ENCODE measurements around the gene CYTH1. TPM values are rescaled to one million over a fixed set of nuclear protein-coding genes. Genes with fewer than 3 reads are reported as not detected.
A peak's percentile ranks its signal among the peaks of the same experiment; 100 is the strongest.

The CYTH1 gene
- total RNA-seq, 2 donors from 2014 or later: 23.1 to 27.4 TPM

DNA sequence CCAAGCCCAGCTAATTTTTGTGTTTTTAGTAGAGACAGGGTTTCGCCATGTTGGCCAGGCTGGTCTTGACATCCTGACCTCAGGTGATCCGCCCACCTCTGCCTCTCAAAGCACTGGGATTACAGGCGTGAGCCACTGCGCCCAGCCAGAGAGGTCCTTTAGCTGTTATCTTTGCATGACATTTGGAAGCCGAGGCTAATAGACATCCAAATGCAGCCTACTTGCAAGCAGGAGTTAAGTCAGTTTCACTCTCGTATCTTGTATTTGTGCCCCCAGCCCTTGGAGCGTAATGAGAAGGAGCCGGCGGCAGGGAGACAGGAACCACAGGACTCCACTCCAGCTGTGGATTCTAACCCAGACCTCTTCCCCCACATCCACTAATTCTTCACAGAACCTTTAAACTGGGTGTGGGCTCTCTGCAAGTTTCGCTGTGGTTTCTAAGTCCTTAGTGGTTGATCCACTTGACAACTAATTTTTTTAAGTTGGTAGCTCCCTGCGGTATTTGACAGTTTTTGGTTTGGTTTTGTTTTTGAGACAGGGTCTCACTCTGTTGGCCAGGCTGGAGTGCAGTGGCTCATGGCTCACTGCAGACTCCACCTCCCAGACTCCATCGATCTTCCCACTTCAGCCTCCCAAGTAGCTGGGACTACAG lies 3.1 kb upstream of the CYTH1 start:
- no peak for TF ChIP-seq CTCF (conservative IDR thresholded peaks at IDR 0.05)
- no peak overlapping the region for H3K27ac ChIP-seq (ENCODE audit: low read depth, low read length)
- no peak for DNase-seq
- no peak overlapping the region for H3K9ac ChIP-seq (ENCODE audit: extremely low read depth, low read length, poor library complexity, severe bottlenecking)
- WGBS, 2 experiments (ENCODE audit: insufficient coverage in 1 of 2, insufficient read length in 1 of 2): 94% methylated on average over 10 to 12 of the region's 12 CpGs
- no peak overlapping the region for H3K4me3 ChIP-seq (ENCODE audit: low read length)
- no peaks in the 10 kb centered on the region for H3K27me3 Mint-ChIP-seq (ENCODE audit: insufficient read depth)
- H3K4me1 ChIP-seq (ENCODE audit: control insufficient read depth, insufficient read depth, low read length): no peaks in the 10 kb centered on the region
- H3K9me3 ChIP-seq (ENCODE audit: control insufficient read depth, low read length): no peaks in the 10 kb centered on the region
- peaks cover 4% of the 10 kb centered on the region for H3K36me3 Mint-ChIP-seq (ENCODE audit: low read depth)
- peak overlapping the region; percentile 38 for H3K27ac Mint-ChIP-seq
- no peaks in the 10 kb centered on the region for H3K27me3 ChIP-seq (ENCODE audit: control insufficient read depth, insufficient read depth, low read length, poor library complexity, severe bottlenecking)
- no peak overlapping the region for H3K4me3 Mint-ChIP-seq
- H3K36me3 ChIP-seq (ENCODE audit: control insufficient read depth, insufficient read depth, low read length): peaks cover 4% of the 10 kb centered on the region
- H3K9me3 Mint-ChIP-seq: no peaks in the 10 kb centered on the region
- peaks cover 16% of the 10 kb centered on the region for H3K4me1 Mint-ChIP-seq

GRCh38 chr17:78784352-78784751 lies 2.3 kb upstream of the CYTH1 start:
- DNase-seq: no peak
- H3K27ac ChIP-seq (ENCODE audit: low read depth, low read length): no peak overlapping the region
- peaks cover 4% of the 10 kb centered on the region for H3K36me3 ChIP-seq (ENCODE audit: control insufficient read depth, insufficient read depth, low read length)
- Mint-ChIP-seq H3K27ac (no peak overlapping the region), H3K4me3 (no peak overlapping the region), H3K9me3 (no peaks in the 10 kb centered on the region), H3K36me3 (ENCODE audit: low read depth) (peaks cover 4% of the 10 kb centered on the region), H3K4me1 (peaks cover 22% of the 10 kb centered on the region), H3K27me3 (ENCODE audit: insufficient read depth) (no peaks in the 10 kb centered on the region)
- no peaks in the 10 kb centered on the region for H3K9me3 ChIP-seq (ENCODE audit: control insufficient read depth, low read length)
- no peak overlapping the region for H3K9ac ChIP-seq (ENCODE audit: extremely low read depth, low read length, poor library complexity, severe bottlenecking)
- H3K27me3 ChIP-seq (ENCODE audit: control insufficient read depth, insufficient read depth, low read length, poor library complexity, severe bottlenecking): no peaks in the 10 kb centered on the region
- H3K4me3 ChIP-seq (ENCODE audit: low read length): no peak overlapping the region
- TF ChIP-seq CTCF (conservative IDR thresholded peaks at IDR 0.05): no peak
- no peaks in the 10 kb centered on the region for H3K4me1 ChIP-seq (ENCODE audit: control insufficient read depth, insufficient read depth, low read length)
- WGBS, 2 experiments (ENCODE audit: insufficient coverage in 1 of 2, insufficient read length in 1 of 2): 93 to 100% methylated on average over 5 of the region's 6 CpGs

GRCh38 chr17:78783711-78784324 lies 1.7 kb upstream of the CYTH1 start:
- Mint-ChIP-seq H3K4me1 (peaks cover 23% of the 10 kb centered on the region), H3K9me3 (no peaks in the 10 kb centered on the region), H3K27ac (peak overlapping the region; percentile 50), H3K4me3 (no peak overlapping the region), H3K36me3 (ENCODE audit: low read depth) (peaks cover 4% of the 10 kb centered on the region), H3K27me3 (ENCODE audit: insufficient read depth) (no peaks in the 10 kb centered on the region)
- H3K27me3 ChIP-seq (ENCODE audit: control insufficient read depth, insufficient read depth, low read length, poor library complexity, severe bottlenecking): no peaks in the 10 kb centered on the region
- no peaks in the 10 kb centered on the region for H3K4me1 ChIP-seq (ENCODE audit: control insufficient read depth, insufficient read depth, low read length)
- H3K9me3 ChIP-seq (ENCODE audit: control insufficient read depth, low read length): no peaks in the 10 kb centered on the region
- WGBS, 2 experiments (ENCODE audit: insufficient coverage in 1 of 2, insufficient read length in 1 of 2): 93 to 98% methylated on average over 6 to 7 of the region's 7 CpGs
- no peak for DNase-seq
- H3K4me3 ChIP-seq (ENCODE audit: low read length): no peak overlapping the region
- peaks cover 4% of the 10 kb centered on the region for H3K36me3 ChIP-seq (ENCODE audit: control insufficient read depth, insufficient read depth, low read length)
- TF ChIP-seq CTCF (conservative IDR thresholded peaks at IDR 0.05): no peak
- no peak overlapping the region for H3K9ac ChIP-seq (ENCODE audit: extremely low read depth, low read length, poor library complexity, severe bottlenecking)
- H3K27ac ChIP-seq (ENCODE audit: low read depth, low read length): no peak overlapping the region

Data from endodermal cell (in vitro differentiated cells).